Smooth muscle cell (in vitro differentiated cells): ENCODE measurements around the gene ANXA1. TPM values are rescaled to one million over a fixed set of nuclear protein-coding genes. Genes with fewer than 3 reads are reported as not detected.

Experiments used
- DNase-seq: peaks from one replicate; lab custom pipeline; 2025; ENCODE audit not compliant: unreplicated experiment; lab: John Stamatoyannopoulos, UW
- H2AFZ ChIP-seq: fragments of 200-600 bp; sonication (generic); 2 replicates; pipeline ENCODE4 v1.6.0; 2016; ENCODE audit warnings: antibody characterized with exemption, low read depth, mild to moderate bottlenecking
- H3F3A ChIP-seq: fragments of 200-600 bp; sonication (generic); 2 replicates; pipeline ENCODE4 v1.6.0; 2017; ENCODE audit warnings: antibody characterized with exemption, low read depth
- H3K27ac ChIP-seq: fragments of 200-600 bp; sonication (generic); 2 replicates; pipeline ENCODE4 v1.5.1; 2016; ENCODE audit warnings: low read depth, mild to moderate bottlenecking
- H3K27me3 ChIP-seq: fragments of 200-600 bp; sonication (generic); 2 replicates; pipeline ENCODE4 v1.6.1; 2016; ENCODE audit warnings: low read depth, mild to moderate bottlenecking
- H3K36me3 ChIP-seq: fragments of 200-600 bp; sonication (generic); 2 replicates; pipeline ENCODE4 v1.5.1; 2016; ENCODE audit warnings: low read depth
- H3K4me1 ChIP-seq: fragments of 200-600 bp; sonication (generic); 2 replicates; pipeline ENCODE4 v1.5.1; 2016; ENCODE audit warnings: low read depth
- H3K4me2 ChIP-seq: fragments of 200-600 bp; sonication (generic); 2 replicates; pipeline ENCODE4 v1.6.0; 2016; ENCODE audit warnings: mild to moderate bottlenecking
- H3K4me3 ChIP-seq: fragments of 200-600 bp; sonication (generic); 2 replicates; pipeline ENCODE4 v1.5.1; 2016; ENCODE audit warnings: mild to moderate bottlenecking
- H3K79me2 ChIP-seq: fragments of 200-600 bp; sonication (generic); 2 replicates; pipeline ENCODE4 v1.6.0; 2016; ENCODE audit warnings: low read depth, mild to moderate bottlenecking
- H3K9ac ChIP-seq: fragments of 200-600 bp; sonication (generic); 2 replicates; pipeline ENCODE4 v1.6.0; 2016; ENCODE audit warnings: low read depth
- H3K9me3 ChIP-seq: fragments of 200-600 bp; sonication (generic); replicated peaks from 2 replicates; pipeline ENCODE4 v1.5.1; 2016; ENCODE audit warnings: low read depth
- H4K20me1 ChIP-seq: fragments of 200-600 bp; sonication (generic); 2 replicates; pipeline ENCODE4 v1.6.0; 2016; ENCODE audit warnings: low read depth
- WGBS: methylation state at CpG from one replicate; pipeline ENCODE4 v1.1.7; 2016; ENCODE audit warnings: low lambda C conversion rate; 5-methylcytosine and 5-hydroxymethylcytosine counted together
- polyA plus RNA-seq: library from polyadenylated mRNA; unstranded; fragments of >200 nt; fragmentation: Nextera tagmentation; extraction: Ambion mirVana; gene quantifications from 2 replicates; pipeline ENCODE4 v1.2.1, GENCODE V29; 2016
- total RNA-seq: library from RNA; depleted of rRNA; stranded (reverse); fragments of >200 nt; gene quantifications from 2 replicates; pipeline ENCODE4 v1.2.3, GENCODE V29; 2014
- TF ChIP-seq, protein P1 (sequence below): fragments of 200-600 bp; sonication (generic); IDR thresholded peaks from 2 replicates; pipeline ENCODE4 v1.5.1; 2017; ENCODE audit warnings: borderline replicate concordance, mild to moderate bottlenecking, antibody characterized with exemption; ENCODE audit not compliant: insufficient read depth, poor library complexity, severe bottlenecking

The ANXA1 gene
- total and polyA plus RNA-seq, 2 experiments from 2014 or later: 266 to 967 TPM

DNA sequence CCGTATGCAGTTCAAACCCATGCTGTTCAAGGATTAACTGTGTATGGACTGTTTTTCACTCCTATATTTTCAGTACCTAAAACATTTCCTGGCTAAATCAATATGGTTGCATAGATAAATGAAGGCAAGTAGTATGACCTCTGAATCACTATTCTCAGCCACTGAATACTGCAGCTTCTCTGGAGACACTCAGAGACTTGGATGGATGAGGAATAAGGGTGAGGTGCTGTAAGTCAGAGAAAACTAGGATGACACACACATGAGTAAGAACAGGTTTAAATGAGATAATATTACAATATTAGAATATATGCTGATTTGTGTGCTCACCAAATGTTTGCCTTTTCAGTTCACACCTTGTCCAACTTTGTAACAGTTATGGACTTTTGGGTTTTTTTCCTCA, 26.0 kb upstream of the ANXA1 start:
- no peak for DNase-seq
- Histone ChIP-seq H3K27me3 (no peaks in the 10 kb centered on the region), H3K27ac (no peak overlapping the region), H3K79me2 (no peaks in the 10 kb centered on the region), H4K20me1 (no peaks in the 10 kb centered on the region), H3K9ac (no peak overlapping the region), H3K36me3 (no peaks in the 10 kb centered on the region), H3F3A (no peaks in the 10 kb centered on the region), H3K9me3 (no peaks in the 10 kb centered on the region), H2AFZ (no peak overlapping the region), H3K4me3 (no peak overlapping the region), H3K4me2 (no peak overlapping the region), H3K4me1 (peaks cover 4% of the 10 kb centered on the region)
- WGBS: 91% methylated on average over 1 of the region's 1 CpG
- TF ChIP-seq, protein P1, sequence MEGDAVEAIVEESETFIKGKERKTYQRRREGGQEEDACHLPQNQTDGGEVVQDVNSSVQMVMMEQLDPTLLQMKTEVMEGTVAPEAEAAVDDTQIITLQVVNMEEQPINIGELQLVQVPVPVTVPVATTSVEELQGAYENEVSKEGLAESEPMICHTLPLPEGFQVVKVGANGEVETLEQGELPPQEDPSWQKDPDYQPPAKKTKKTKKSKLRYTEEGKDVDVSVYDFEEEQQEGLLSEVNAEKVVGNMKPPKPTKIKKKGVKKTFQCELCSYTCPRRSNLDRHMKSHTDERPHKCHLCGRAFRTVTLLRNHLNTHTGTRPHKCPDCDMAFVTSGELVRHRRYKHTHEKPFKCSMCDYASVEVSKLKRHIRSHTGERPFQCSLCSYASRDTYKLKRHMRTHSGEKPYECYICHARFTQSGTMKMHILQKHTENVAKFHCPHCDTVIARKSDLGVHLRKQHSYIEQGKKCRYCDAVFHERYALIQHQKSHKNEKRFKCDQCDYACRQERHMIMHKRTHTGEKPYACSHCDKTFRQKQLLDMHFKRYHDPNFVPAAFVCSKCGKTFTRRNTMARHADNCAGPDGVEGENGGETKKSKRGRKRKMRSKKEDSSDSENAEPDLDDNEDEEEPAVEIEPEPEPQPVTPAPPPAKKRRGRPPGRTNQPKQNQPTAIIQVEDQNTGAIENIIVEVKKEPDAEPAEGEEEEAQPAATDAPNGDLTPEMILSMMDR: no peak

DNA sequence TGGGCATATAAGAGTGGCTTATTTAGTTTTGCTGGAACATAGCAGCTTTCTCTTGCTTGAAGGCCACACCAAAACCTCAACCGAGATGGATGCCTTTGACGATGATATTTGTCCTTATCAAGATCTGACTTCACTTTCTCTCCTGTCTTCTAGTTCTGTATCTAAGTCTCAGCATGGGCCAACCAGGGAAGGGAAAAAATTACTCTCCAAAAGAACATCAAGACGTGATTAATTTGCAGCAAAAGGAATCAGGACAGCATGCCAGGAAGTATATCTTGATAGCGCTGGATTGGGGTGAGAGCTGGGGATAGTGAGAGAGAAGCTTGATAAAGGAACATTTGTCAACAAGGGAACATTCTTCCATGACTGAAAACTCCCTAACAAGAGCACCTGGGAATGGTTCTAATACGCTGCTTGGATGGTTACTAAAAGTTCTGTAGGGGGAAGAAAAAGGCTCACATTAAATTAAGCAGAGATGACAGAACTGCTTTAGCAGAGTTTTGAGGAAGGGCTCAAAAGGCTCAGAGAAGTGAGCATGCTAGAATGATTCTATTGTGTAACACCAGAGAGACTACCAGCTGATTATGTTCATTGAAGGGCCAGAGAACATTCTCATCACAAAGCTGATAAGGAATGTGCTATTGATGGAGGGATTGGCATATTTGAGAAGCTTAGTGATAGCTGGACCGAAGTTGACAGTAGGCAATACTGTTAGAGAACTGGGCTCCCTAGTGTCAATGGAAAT, 21.6 kb upstream of the ANXA1 start:
- Histone ChIP-seq H3K4me3 (no peak overlapping the region), H3K4me1 (peaks cover 32% of the 10 kb centered on the region), H3K9ac (no peak overlapping the region), H3K4me2 (no peak overlapping the region), H2AFZ (no peak overlapping the region), H3K36me3 (no peaks in the 10 kb centered on the region), H3K79me2 (no peaks in the 10 kb centered on the region), H3F3A (no peaks in the 10 kb centered on the region), H4K20me1 (no peaks in the 10 kb centered on the region), H3K27me3 (no peaks in the 10 kb centered on the region), H3K9me3 (no peaks in the 10 kb centered on the region), H3K27ac (no peak overlapping the region)
- TF ChIP-seq, protein P1: no peak
- WGBS: 91% methylated on average over 6 of the region's 6 CpGs
- no peak for DNase-seq

DNA sequence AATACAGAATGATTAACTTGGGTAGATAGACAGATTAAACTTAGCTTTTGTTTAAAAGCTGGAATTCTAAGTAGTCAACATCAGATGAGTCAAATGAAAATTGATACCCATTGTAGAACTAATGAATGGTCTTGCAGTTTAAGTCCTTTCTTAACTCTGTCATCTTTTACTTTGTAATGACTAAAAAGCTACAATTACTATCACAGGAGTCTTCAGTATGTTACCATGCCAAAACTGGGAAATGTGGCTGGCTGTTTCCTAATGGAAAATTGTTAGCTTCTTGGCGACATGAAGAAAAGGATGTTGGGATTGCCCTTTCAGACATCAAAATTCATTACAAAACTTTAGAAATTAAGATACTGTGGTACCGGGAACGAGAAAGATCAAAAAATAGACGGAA, 20.2 kb upstream of the ANXA1 start:
- Histone ChIP-seq H4K20me1 (no peaks in the 10 kb centered on the region), H2AFZ (peak overlapping the region; percentile 88), H3K36me3 (no peaks in the 10 kb centered on the region), H3K79me2 (no peaks in the 10 kb centered on the region), H3K4me3 (peak overlapping the region; percentile 54), H3K4me1 (peaks cover 32% of the 10 kb centered on the region), H3K9me3 (no peaks in the 10 kb centered on the region), H3K4me2 (peak overlapping the region; percentile 84), H3K27ac (peak overlapping the region; percentile 99), H3F3A (no peaks in the 10 kb centered on the region), H3K9ac (peak overlapping the region; percentile 94), H3K27me3 (no peaks in the 10 kb centered on the region)
- TF ChIP-seq, protein P1: no peak
- 85% methylated on average over 4 of the region's 4 CpGs for WGBS
- no peak for DNase-seq
